ENCODE results near the gene KCNIP4. TPM values are rescaled to one million over a fixed set of nuclear protein-coding genes. Genes with fewer than 3 reads are reported as not detected.
A peak's percentile ranks its signal among the peaks of the same experiment; 100 is the strongest.

The KCNIP4 gene
- total RNA-seq, 1 donor from 2014 or later: 0.53 TPM

DNA sequence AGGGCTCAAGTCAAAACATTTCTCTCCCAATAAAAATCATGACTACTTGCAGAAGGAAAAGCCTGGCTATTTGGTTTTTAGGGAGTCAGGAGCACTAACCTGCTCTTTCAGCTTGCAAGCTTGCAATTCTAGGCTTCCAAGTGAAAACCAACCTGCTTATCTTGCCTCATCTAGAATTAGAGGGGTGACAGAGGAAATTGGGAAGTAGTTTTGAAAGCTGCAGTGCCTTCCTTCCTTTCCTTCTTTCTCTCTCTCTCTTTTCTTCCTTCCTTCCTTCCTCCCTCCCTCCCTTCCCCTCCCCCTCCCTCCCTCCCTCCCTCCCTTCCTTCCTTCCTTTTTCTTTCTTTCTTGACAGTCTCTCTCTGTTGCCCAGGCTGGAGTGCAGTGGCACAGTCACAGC lies 417.5 kb downstream of the KCNIP4 start:
- TF ChIP-seq, protein P1, sequence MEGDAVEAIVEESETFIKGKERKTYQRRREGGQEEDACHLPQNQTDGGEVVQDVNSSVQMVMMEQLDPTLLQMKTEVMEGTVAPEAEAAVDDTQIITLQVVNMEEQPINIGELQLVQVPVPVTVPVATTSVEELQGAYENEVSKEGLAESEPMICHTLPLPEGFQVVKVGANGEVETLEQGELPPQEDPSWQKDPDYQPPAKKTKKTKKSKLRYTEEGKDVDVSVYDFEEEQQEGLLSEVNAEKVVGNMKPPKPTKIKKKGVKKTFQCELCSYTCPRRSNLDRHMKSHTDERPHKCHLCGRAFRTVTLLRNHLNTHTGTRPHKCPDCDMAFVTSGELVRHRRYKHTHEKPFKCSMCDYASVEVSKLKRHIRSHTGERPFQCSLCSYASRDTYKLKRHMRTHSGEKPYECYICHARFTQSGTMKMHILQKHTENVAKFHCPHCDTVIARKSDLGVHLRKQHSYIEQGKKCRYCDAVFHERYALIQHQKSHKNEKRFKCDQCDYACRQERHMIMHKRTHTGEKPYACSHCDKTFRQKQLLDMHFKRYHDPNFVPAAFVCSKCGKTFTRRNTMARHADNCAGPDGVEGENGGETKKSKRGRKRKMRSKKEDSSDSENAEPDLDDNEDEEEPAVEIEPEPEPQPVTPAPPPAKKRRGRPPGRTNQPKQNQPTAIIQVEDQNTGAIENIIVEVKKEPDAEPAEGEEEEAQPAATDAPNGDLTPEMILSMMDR (IDR thresholded peaks at IDR 0.05; ENCODE audit: insufficient read depth, low read length, severe bottlenecking): no peak
- no peaks in the 10 kb centered on the region for H3K27me3 ChIP-seq (ENCODE audit: control insufficient read depth, insufficient read depth, low read length)
- FAIRE-seq: no peak

DNA sequence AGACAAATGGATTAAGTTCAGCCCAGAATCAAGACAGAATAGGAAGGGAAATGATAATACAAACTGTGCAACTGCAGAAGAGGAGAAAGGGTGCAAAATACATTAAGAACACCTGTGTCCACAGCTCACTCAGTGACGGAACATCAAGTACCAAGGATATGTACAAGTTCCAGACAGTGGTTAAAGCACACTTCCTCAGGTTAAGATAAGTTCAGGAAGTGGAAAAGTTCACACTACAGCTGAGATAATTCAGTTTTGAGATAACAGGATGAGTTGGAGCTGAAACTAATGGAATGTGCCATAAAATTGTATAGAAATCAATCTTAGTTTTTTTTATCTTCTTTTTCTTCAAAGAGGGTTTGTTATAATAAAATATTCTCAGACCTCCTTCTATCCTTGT lies 419.4 kb downstream of the KCNIP4 start:
- FAIRE-seq: no peak
- TF ChIP-seq, protein P1 (IDR thresholded peaks at IDR 0.05; ENCODE audit: insufficient read depth, low read length, severe bottlenecking): no peak
- no peak overlapping the region for H3K4me3 ChIP-seq (ENCODE audit: low read depth, low read length)
- DNase-seq (ENCODE audit: low read depth): no peak
- no peaks in the 10 kb centered on the region for H3K27me3 ChIP-seq (ENCODE audit: control insufficient read depth, insufficient read depth, low read length)
- no peaks in the 10 kb centered on the region for H3K36me3 ChIP-seq (ENCODE audit: control insufficient read depth, insufficient read depth, low read length)

More for the DNA sequence above, 417.5 kb downstream of the KCNIP4 start:
- Histone ChIP-seq H3K36me3 (ENCODE audit: control insufficient read depth, insufficient read depth, low read length) (no peaks in the 10 kb centered on the region), H3K4me3 (ENCODE audit: low read depth, low read length) (no peak overlapping the region)
- no peak for DNase-seq (ENCODE audit: low read depth)

DNA sequence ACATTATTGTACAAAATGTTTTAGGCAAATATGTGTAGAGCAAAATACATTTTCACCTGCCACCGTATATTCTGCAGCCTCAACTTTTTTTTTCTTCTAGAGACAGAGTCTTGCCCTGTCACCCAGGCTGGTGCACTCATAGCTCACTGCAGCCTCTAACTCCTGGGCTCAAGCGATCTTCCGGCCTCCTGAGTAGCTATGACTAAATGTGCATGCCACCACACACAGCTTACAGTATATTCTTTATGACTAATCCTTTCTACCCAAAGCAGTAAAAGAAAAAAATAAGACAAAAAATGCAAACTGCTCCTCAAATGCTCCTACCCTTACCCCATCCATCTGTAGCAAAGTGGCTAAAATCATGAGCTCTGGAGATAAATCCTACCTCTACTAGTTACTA lies 426.3 kb downstream of the KCNIP4 start:
- FAIRE-seq: no peak
- no peaks in the 10 kb centered on the region for H3K27me3 ChIP-seq (ENCODE audit: control insufficient read depth, insufficient read depth, low read length)
- TF ChIP-seq, protein P1 (IDR thresholded peaks at IDR 0.05; ENCODE audit: insufficient read depth, low read length, severe bottlenecking): no peak
- H3K4me3 ChIP-seq (ENCODE audit: low read depth, low read length): no peak overlapping the region
- H3K36me3 ChIP-seq (ENCODE audit: control insufficient read depth, insufficient read depth, low read length): no peaks in the 10 kb centered on the region
- peak; percentile 15 for DNase-seq (ENCODE audit: low read depth)

DNA sequence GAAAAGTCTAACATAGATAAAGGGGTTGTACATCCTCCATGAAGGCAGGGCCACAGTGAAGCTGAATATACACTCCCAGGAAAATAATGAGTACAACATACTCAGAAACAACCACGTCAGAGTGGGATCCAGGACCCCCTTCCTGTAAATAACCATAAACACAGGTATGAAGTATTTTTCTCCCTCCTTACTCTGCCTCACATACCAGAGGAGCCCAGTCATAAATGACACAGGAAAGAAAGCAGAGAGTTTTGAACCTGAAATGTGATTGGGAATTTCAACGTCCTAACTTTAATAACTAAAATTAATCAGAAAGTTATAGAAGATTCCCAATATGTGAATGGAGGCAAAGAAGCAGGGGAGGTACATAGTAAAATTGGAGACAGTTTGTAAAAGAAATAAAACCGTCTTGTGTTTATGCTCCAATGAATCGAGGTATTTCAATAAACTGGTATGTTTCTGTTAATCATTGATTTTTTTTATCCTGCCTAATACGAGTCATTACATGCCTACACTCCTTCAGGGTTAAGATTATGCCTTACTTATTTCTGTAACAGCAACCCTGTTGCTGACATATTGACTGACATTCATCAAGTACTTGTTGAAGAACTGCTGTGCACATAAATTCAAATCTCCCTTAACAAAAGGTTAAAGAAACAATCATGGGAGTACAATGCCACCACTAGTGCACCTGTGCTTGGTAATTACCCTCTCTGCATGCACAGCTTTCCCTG lies 431.3 kb downstream of the KCNIP4 start:
- peak; percentile 32 for DNase-seq (ENCODE audit: low read depth)

DNA sequence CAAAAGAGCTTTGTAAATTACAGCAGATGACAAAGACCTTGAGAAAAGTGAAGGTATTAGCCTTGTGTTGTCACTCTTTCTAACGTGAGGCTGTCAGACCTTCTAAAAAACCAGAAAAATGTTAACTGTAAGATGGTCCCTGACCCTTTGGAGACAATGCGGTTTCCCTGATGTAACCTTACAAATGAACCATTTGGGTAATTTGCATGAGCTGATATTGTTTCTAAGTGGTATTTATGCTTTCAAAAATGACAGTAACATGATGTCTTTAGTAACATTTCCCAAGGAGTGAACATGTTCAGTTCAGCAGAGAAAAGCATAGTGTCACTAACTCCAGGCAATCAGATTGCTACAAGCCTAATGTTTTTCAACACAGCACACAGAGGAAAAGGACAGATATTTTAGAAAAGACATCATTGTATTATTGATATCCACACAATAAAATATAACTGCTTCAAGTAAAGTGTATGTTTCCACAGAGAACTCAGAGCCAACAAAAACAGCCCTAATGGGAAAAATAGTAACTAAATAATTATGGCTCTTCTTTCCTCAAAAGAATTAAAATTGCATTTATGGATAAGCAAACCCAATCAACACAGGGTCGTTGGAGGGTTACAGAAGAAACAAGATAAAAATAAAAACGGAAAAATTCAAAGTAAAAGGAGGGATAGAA lies 434.4 kb downstream of the KCNIP4 start:
- DNase-seq (ENCODE audit: low read depth) (no peak), FAIRE-seq (no peak)
- H3K27me3 ChIP-seq (ENCODE audit: control insufficient read depth, insufficient read depth, low read length): peaks cover 2% of the 10 kb centered on the region
- TF ChIP-seq, protein P1 (IDR thresholded peaks at IDR 0.05; ENCODE audit: insufficient read depth, low read length, severe bottlenecking): no peak
- H3K4me3 ChIP-seq (ENCODE audit: low read depth, low read length): no peak overlapping the region
- H3K36me3 ChIP-seq (ENCODE audit: control insufficient read depth, insufficient read depth, low read length): no peaks in the 10 kb centered on the region

More for the DNA sequence above, 431.3 kb downstream of the KCNIP4 start:
- Histone ChIP-seq H3K27me3 (ENCODE audit: control insufficient read depth, insufficient read depth, low read length) (peaks cover 2% of the 10 kb centered on the region), H3K4me3 (ENCODE audit: low read depth, low read length) (no peak overlapping the region), H3K36me3 (ENCODE audit: control insufficient read depth, insufficient read depth, low read length) (no peaks in the 10 kb centered on the region)
- FAIRE-seq: no peak
- TF ChIP-seq, protein P1 (IDR thresholded peaks at IDR 0.05; ENCODE audit: insufficient read depth, low read length, severe bottlenecking): no peak

All from bronchial epithelial cell (primary cell).